A549 treated with RU486 at 1 μM for 4 hours (cell line): ENCODE results near the gene TXNDC2. TPM values are rescaled to one million over a fixed set of nuclear protein-coding genes. Genes with fewer than 3 reads are reported as not detected.

Experiments used
- total RNA-seq: library from RNA; stranded (reverse); fragments of 200-300 nt; extraction: Qiagen RNA extraction; gene quantifications from 5 replicates; pipeline ENCODE4 v1.2.3, GENCODE V29; 2022; ENCODE audit warnings: low read depth

Gene TXNDC2
- total RNA-seq = 0.06 to 0.38 TPM (median 0.16 TPM) in 5 replicates

GRCh38 chr18:9885170-9886004 lies at the start of gene TXNDC2:
Gene TXNDC2 (plus strand): TSS chr18:9885973. CDS start chr18:9886681, 708 bp downstream.

GRCh38 chr18:9913526-9914333 lies 28.0 kb downstream of the TXNDC2 start, which contains the start of gene VAPA:
Gene VAPA (plus strand): TSS chr18:9914016. CDS start chr18:9914257, 241 bp downstream.

Other genes with a start within 250 kb of the TXNDC2 start
- 22.1 to 33.5 TPM (median 28.0 TPM) in 5 replicates for gene RAB31, start 177.7 kb upstream of the TXNDC2 start, total RNA-seq
- 151 to 220 TPM (median 178 TPM) in 5 replicates for gene VAPA, start 28.0 kb downstream of the TXNDC2 start, total RNA-seq